Body of pancreas (tissue), 4 donors: ENCODE measurements around the gene ZNF302. TPM values are rescaled to one million over a fixed set of nuclear protein-coding genes. Genes with fewer than 3 reads are reported as not detected.

Experiments used
- ATAC-seq: fragments of 150-250 bp; one replicate; pipeline ENCODE4 v1.9.1; 2016
- DNase-seq, 4 donors: peaks; one replicate each; pipeline ENCODE4 v3.0.0-alpha.2; 2019
- H3K27ac ChIP-seq, 4 donors: fragments of 200-600 bp; sonication (generic); 1 replicate in 3 of 4; 2 replicates in 1 of 4; pipeline versions ENCODE4 v1.5.1 to v1.6.1; 2016 to 2019; ENCODE audit warnings: mild to moderate bottlenecking in 1 of 4, mixed read lengths in 1 of 4, moderate library complexity in 1 of 4
- H3K27me3 ChIP-seq, 2 donors: fragments of 200-600 bp; sonication (generic); one replicate each; pipeline ENCODE4 v1.6.0; 2016; ENCODE audit warnings: mild to moderate bottlenecking in 1 of 2
- H3K36me3 ChIP-seq, 2 donors: fragments of 200-600 bp; sonication (generic); replicated peaks in 1 of 2; 2 replicates each; pipeline ENCODE4 v1.5.1; 2016; ENCODE audit warnings: low read depth in 2 of 2; ENCODE audit not compliant: insufficient read depth in 1 of 2
- H3K4me1 ChIP-seq: fragments of 200-600 bp; sonication (generic); one replicate; pipeline ENCODE4 v1.6.0; 2016
- H3K4me3 ChIP-seq, 2 donors: fragments of 200-600 bp; sonication (generic); 1 replicate in 1 of 2; 2 replicates in 1 of 2; pipeline ENCODE4 v1.5.1; 2016 to 2019
- H3K9me3 ChIP-seq, 3 donors: fragments of 200-600 bp; sonication (generic); 1 replicate in 2 of 3; 2 replicates in 1 of 3; pipeline ENCODE4 v1.5.1; 2016
- POLR2A ChIP-seq, 3 donors: fragments of 450-650 bp; IDR thresholded peaks; one replicate each; pipeline ENCODE4 v1.6.1; 2016; ENCODE audit warnings: antibody characterized with exemption in 3 of 3, mild to moderate bottlenecking in 2 of 3
- WGBS, 2 donors: methylation state at CpG; one replicate each; pipeline ENCODE4 v1.1.5; 2017; 5-methylcytosine and 5-hydroxymethylcytosine counted together
- intact Hi-C: fragments of 100-400 bp; cut with DNase I; formaldehyde crosslinking; loops from one replicate; pipeline ENCODE4 v1.15.1; 2023
- small RNA-seq: library from RNA; depleted of rRNA; stranded (forward); fragments of <200 nt; gene quantifications from one replicate; pipeline ENCODE3, GENCODE V24; 2016
- total RNA-seq, 2 donors: library from RNA; depleted of rRNA; stranded (reverse); fragments of >200 nt; gene quantifications; one replicate each; pipeline ENCODE4 v1.1.0, GENCODE V29; 2016
- TF ChIP-seq, protein P1 (sequence below), 7 experiments: fragments of 450-650 bp in 4 of 7; fragments of 200-600 bp in 3 of 7; sonication (generic) in 3 of 7; IDR thresholded peaks; one replicate each; pipeline ENCODE4 v1.5.1; 2016 to 2019; ENCODE audit warnings: antibody characterized with exemption in 7 of 7

Gene ZNF302
- total RNA-seq, 2 donors from 2014 or later = 16.6 to 49.1 TPM

DNA sequence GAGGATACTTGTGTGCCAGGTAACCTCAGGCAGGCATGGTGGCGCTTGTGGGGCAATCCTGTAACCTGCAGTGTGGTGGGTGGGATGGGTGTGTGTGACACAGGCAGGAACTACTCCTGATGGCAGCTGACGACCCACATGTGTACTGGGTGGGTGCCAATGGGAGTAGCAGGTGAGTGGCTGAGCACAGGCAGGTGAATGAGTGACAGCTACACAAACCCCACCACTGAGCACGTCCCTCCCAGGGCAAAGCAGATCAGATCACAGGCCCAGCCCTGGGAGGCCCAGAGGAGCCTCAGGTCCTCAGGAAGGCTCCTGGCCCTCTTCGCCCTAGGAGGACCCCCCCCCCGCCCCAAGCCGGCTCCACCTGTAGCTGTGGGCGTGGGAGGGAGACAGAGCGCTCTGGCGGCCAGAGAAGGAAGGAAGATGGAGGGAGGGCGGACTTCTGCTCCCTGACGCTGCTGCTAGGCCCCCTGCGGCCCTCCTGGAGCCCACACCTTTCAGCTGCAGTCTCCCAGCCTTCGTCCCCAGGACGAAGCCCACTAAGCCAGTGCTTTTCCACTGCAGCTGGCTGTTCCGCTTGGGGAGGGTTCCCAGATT, 55.2 kb downstream of the ZNF302 start:
- intact Hi-C loops = no loop called here
- 16 to 22% methylated on average over 9 to 15 of the region's 15 CpGs for WGBS, 2 donors

DNA sequence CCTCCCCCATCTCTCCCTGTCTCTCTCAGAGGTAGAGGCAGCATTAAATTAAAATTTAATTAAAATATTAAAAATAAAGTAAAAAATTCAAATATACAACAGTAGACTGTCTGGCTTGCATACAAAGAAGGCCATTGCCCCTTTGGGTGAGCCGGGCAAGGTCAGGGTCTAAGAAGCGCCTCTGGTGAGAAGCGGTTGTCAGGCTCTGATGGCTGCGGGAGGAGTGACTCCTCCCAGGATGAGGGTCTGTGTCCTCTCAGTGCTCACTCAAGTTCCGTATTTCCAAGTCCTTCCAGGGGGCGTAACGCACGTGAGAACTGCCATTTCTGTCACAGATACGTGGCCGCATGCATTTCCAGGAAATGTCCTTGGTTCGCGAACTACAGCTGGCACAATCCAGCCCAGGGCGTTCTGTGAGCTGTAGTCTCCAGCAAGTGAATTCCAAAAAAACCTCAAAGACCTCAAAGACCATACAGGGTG, 55.8 kb downstream of the ZNF302 start:
- H3K27ac ChIP-seq = peak overlapping the region; percentile 93 to 99 (median 98)
- peak overlapping the region; percentile 52 to 70 for H3K4me3 ChIP-seq
- H3K9me3 ChIP-seq = peaks cover 0 to 8% (median 0%) of the 10 kb centered on the region in 3 donors
- ATAC-seq (peak; percentile 39), DNase-seq (peak in 1 of 4 donors; percentile 85)
- peaks cover 5 to 11% of the 10 kb centered on the region in 2 donors for H3K36me3 ChIP-seq
- TF ChIP-seq, protein P1, sequence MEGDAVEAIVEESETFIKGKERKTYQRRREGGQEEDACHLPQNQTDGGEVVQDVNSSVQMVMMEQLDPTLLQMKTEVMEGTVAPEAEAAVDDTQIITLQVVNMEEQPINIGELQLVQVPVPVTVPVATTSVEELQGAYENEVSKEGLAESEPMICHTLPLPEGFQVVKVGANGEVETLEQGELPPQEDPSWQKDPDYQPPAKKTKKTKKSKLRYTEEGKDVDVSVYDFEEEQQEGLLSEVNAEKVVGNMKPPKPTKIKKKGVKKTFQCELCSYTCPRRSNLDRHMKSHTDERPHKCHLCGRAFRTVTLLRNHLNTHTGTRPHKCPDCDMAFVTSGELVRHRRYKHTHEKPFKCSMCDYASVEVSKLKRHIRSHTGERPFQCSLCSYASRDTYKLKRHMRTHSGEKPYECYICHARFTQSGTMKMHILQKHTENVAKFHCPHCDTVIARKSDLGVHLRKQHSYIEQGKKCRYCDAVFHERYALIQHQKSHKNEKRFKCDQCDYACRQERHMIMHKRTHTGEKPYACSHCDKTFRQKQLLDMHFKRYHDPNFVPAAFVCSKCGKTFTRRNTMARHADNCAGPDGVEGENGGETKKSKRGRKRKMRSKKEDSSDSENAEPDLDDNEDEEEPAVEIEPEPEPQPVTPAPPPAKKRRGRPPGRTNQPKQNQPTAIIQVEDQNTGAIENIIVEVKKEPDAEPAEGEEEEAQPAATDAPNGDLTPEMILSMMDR (IDR thresholded peaks at IDR 0.05) = no peak
- TF ChIP-seq POLR2A (IDR thresholded peaks at IDR 0.05) = no peak
- intact Hi-C loops = no loop called here
- peaks cover 35% of the 10 kb centered on the region for H3K4me1 ChIP-seq
- 1% methylated on average over 13 of the region's 13 CpGs for WGBS, 2 donors
- no peaks in the 10 kb centered on the region for H3K27me3 ChIP-seq

More for the DNA sequence above, 55.2 kb downstream of the ZNF302 start:
- DNase-seq (peak; percentile 15 to 31 (median 20)), ATAC-seq (no peak)
- TF ChIP-seq, protein P1 (IDR thresholded peaks at IDR 0.05) = no peak
- no peak for TF ChIP-seq POLR2A (IDR thresholded peaks at IDR 0.05)
- Histone ChIP-seq H3K4me3 (peak overlapping the region; percentile 52 to 70), H3K4me1 (peaks cover 35% of the 10 kb centered on the region), H3K36me3 (peaks cover 3 to 6% of the 10 kb centered on the region in 2 donors), H3K27ac (peak overlapping the region; percentile 22 to 99 (median 98)), H3K27me3 (no peaks in the 10 kb centered on the region), H3K9me3 (peaks cover 0 to 4% (median 0%) of the 10 kb centered on the region in 3 donors)

DNA sequence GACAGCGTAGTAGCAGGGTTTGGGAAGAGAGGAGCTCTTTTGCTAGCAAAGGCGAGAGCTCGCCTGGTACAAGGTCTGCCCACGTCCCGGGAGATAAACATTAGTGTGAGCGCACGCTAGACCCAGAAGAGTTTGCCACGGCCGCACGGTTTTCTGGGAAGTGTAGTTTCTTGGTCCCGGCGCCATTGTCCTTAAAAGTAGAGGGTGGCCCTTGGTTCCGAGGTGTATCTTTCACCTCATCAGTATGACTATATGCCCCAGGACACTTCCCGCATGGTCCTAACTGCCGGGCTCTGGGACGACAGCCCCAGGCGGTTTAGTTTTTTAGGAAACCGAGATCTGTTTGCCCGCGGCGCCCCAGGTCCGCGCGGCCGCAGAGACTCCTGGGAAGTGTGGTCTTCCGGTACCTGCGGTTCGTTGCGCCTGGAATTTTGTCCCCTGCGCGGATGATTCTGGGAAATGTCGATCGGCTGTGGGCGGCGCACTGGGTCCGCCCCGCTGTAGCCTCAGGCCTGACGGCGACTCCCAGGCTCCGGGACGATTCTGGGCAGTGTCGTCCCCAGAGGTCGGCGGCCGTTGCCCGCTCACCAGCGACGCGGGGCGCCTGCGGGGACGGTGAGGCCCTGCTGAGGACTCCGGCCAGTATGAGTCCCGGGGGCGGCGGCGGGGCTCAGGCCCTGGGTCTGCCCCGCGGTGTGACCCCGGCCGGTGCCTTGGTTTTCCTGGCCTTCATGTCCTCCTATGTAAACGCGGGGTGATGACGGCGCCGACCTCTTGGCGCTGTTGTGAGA, 56.5 kb downstream of the ZNF302 start, which contains the start of gene ZNF181:
Gene ZNF181, plus strand, starts transcription at position 498 of the 791 bp plus-strand sequence. CDS start 795 bp downstream, outside the sequence.
- peak within 1 kb of the TSS; percentile 52 to 70 for H3K4me3 ChIP-seq
- H3K27me3 ChIP-seq = no peaks in the 10 kb centered on the region
- intact Hi-C loops = no loop called here
- peak within 1 kb of the TSS; percentile 93 to 99 (median 98) for H3K27ac ChIP-seq
- peak; percentile 83 to 91 (median 87) for TF ChIP-seq POLR2A (IDR thresholded peaks at IDR 0.05)
- TF ChIP-seq, protein P1 (IDR thresholded peaks at IDR 0.05) = peak in 1 of 7 experiments; percentile 8
- H3K36me3 ChIP-seq = peaks cover 8 to 16% of the 10 kb centered on the region in 2 donors
- ATAC-seq (peak; percentile 89), DNase-seq (peak; percentile 88 to 94 (median 92))
- peaks cover 0 to 14% (median 0%) of the 10 kb centered on the region in 3 donors for H3K9me3 ChIP-seq
- 0% methylated on average over 10 to 64 of the region's 67 CpGs for WGBS, 2 donors
- peaks cover 35% of the 10 kb centered on the region for H3K4me1 ChIP-seq

DNA sequence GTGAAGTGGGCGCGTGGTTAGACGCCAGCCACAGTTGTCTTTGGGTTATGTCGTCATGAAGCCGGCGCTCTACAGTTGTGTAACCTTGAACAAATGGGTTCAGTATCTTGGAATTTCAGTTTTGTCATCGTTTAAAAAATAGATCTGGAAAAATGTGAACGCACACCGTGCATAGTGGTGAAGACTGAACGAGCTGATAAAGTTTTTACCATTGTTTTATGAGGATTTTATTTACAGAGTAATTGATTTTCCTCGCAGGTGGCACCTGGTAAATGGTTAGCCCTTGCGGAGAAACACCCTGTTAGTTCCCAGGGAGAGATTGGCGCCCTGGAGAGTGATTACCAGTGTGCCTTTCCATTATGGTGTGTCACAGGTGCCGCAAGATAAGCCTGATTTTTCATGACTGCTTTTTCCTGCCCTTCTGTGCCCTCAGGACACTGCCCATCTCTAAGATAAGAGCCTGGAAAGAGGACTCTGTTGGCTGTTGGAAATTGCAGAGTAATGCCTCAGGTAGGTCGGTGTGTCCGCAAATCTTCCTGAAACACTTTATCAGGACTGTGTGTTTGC, 57.1 kb downstream of the ZNF302 start:
- DNase-seq = peak; percentile 66 to 85 (median 76)
- H3K9me3 ChIP-seq = peaks cover 0 to 21% (median 0%) of the 10 kb centered on the region in 3 donors
- H3K4me3 ChIP-seq = peak overlapping the region; percentile 52 to 70
- intact Hi-C loops = no loop called here
- H3K27me3 ChIP-seq = no peaks in the 10 kb centered on the region
- peak overlapping the region; percentile 93 to 99 (median 98) for H3K27ac ChIP-seq
- H3K4me1 ChIP-seq = peaks cover 35% of the 10 kb centered on the region
- peaks cover 14 to 23% of the 10 kb centered on the region in 2 donors for H3K36me3 ChIP-seq
- TF ChIP-seq POLR2A (IDR thresholded peaks at IDR 0.05) = no peak
- TF ChIP-seq, protein P1 (IDR thresholded peaks at IDR 0.05) = peak in 2 of 7 experiments; percentile 6 to 7
- ATAC-seq = peak; percentile 65
- WGBS, 2 donors = 3 to 4% methylated on average over 13 to 16 of the region's 16 CpGs

Small RNA genes within 50 kb of the gene (small RNA-seq; reads per million reads assigned to genes)
- gene RF00611 = not detected

Other genes starting within 250 kb of the ZNF302 start
- gene UBA2, start 249.3 kb upstream of the ZNF302 start, total RNA-seq = 10 to 100 TPM; 37.4 to 51.7 TPM
- gene WTIP, start 195.9 kb upstream of the ZNF302 start, total RNA-seq = 1 to 10 TPM; 3.0 to 8.3 TPM
- 1 to 10 TPM in 1 of 2 donors, under 1 TPM in 1; 0.52 to 4.3 TPM for gene SCGB2B2, start 519 bp upstream of the ZNF302 start, total RNA-seq
- gene ZNF181, start 56.6 kb downstream of the ZNF302 start, total RNA-seq = 10 to 100 TPM; 11.9 to 38.6 TPM
- gene ZNF599, start 95.5 kb downstream of the ZNF302 start, total RNA-seq = 1 to 10 TPM; 5.3 to 5.7 TPM
- 1 to 10 TPM in 1 of 2 donors, under 1 TPM in 1; 0.66 to 2.6 TPM for gene ZNF30, start 249.2 kb downstream of the ZNF302 start, total RNA-seq